IPS-NIHi7 (cell line): ENCODE measurements around the gene FYCO1.

Source experiments
- DNase-seq: peaks from one replicate; pipeline ENCODE4 v3.0.0; 2012; ENCODE audit warnings: mixed read lengths; ENCODE audit errors: extremely low spot score

The FYCO1 gene

GRCh38 chr3:45943207-45943846 is 52.3 kb downstream of the FYCO1 start, which contains the start of gene CXCR6:
Gene CXCR6, plus strand, starts transcription at chr3:45943464. Its CDS starts 3,018 bp downstream, at chr3:45946482.
- DNase-seq, result no peak

- DNase-seq, result no peak
Observed at GRCh38 chr3:45942051-45942825, 53.4 kb downstream of the FYCO1 start.

- no peak for DNase-seq
Observed at GRCh38 chr3:45940781-45941365, 54.8 kb downstream of the FYCO1 start.

- DNase-seq, result no peak
Observed at GRCh38 chr3:45940004-45940780, 55.4 kb downstream of the FYCO1 start.

- no peak for DNase-seq
Observed at GRCh38 chr3:45939341-45939771, 56.3 kb downstream of the FYCO1 start.

- peak; percentile 89 for DNase-seq
Observed at GRCh38 chr3:45938864-45939263, 56.8 kb downstream of the FYCO1 start.

GRCh38 chr3:45938043-45938435 is 57.6 kb downstream of the FYCO1 start:
- no peak for DNase-seq

- DNase-seq, result no peak
Observed at GRCh38 chr3:45937206-45938042, 58.2 kb downstream of the FYCO1 start.

GRCh38 chr3:45936261-45936660 is 59.4 kb downstream of the FYCO1 start:
- DNase-seq, result no peak

GRCh38 chr3:45933591-45933990 is 62.0 kb downstream of the FYCO1 start:
- no peak for DNase-seq

- no peak for DNase-seq
Observed at GRCh38 chr3:45932112-45932511, 63.5 kb downstream of the FYCO1 start.

GRCh38 chr3:45931496-45931895 is 64.1 kb downstream of the FYCO1 start:
- DNase-seq, result no peak

- DNase-seq, result peak; percentile 80
Observed at GRCh38 chr3:45929042-45929679, 66.5 kb downstream of the FYCO1 start.

- no peak for DNase-seq
Observed at GRCh38 chr3:45927881-45928280, 67.7 kb downstream of the FYCO1 start.

- no peak for DNase-seq
Observed at GRCh38 chr3:45923755-45924154, 71.9 kb downstream of the FYCO1 start.

GRCh38 chr3:45922950-45923590 is 72.6 kb downstream of the FYCO1 start:
- no peak for DNase-seq

GRCh38 chr3:45922039-45922326 is 73.6 kb downstream of the FYCO1 start:
- no peak for DNase-seq

- DNase-seq, result no peak
Observed at GRCh38 chr3:45921158-45922038, 74.2 kb downstream of the FYCO1 start.

GRCh38 chr3:45917146-45917898 is 78.3 kb downstream of the FYCO1 start:
- DNase-seq, result no peak
